ENCODE results near the gene ART5. TPM values are rescaled to one million over a fixed set of nuclear protein-coding genes. Genes with fewer than 3 reads are reported as not detected.
"Not testable (repeated sequence)": the region's sequence is repeated elsewhere in the genome, so short reads cannot be mapped to it uniquely, and the experiment has no call there.

Gene ART5
- polyA plus RNA-seq, 1 donor (not counting 4 experiments of a cell fraction or from before 2014, with no cell fraction given) = not detected

- Histone ChIP-seq H3K4me3 (ENCODE audit: control insufficient read depth in 2 of 3, extremely low read depth in 1 of 3, insufficient read depth in 2 of 3, low read depth in 1 of 3, low read length in 3 of 3) (no peak overlapping the region), H4K20me1 (ENCODE audit: control insufficient read depth, extremely low read depth, insufficient read depth, low read length) (no peaks in the 10 kb centered on the region), H3K4me2 (ENCODE audit: control insufficient read depth, extremely low read depth, insufficient read depth, low read depth, low read length) (no peak overlapping the region), H3K36me3 (ENCODE audit: control insufficient read depth in 2 of 2, extremely low read depth in 1 of 2, insufficient read depth in 2 of 2, low read length in 2 of 2) (peaks cover 0 to 3% of the 10 kb centered on the region in 2 experiments), H3K4me1 (ENCODE audit: control insufficient read depth, extremely low read depth, insufficient read depth, low read length) (no peaks in the 10 kb centered on the region), H2AFZ (ENCODE audit: control insufficient read depth, low read length) (no peak overlapping the region), H3K9me1 (ENCODE audit: control insufficient read depth, extremely low read depth, insufficient read depth, low read length) (no peaks in the 10 kb centered on the region), H3K27me3 (ENCODE audit: control insufficient read depth, extremely low read depth, insufficient read depth, low read length) (peaks cover 4% of the 10 kb centered on the region), H3K27ac (ENCODE audit: control insufficient read depth, insufficient read depth, low read length) (no peak overlapping the region), H3K79me2 (ENCODE audit: control insufficient read depth, insufficient read depth, low read length) (no peaks in the 10 kb centered on the region), H3K9me3 (ENCODE audit: control insufficient read depth, low read depth, low read length) (no peaks in the 10 kb centered on the region), H3K9ac (ENCODE audit: control insufficient read depth, extremely low read depth, insufficient read depth, low read length) (no peak overlapping the region)
- dilution Hi-C loops (cut with MboI; ENCODE audit: extremely low pct_ligation_motif_present, low sequenced_read_pairs) = no loop called here
- DNase-seq (ENCODE audit: low read depth, low spot score) (no peak), FAIRE-seq (no peak)
- TF ChIP-seq CTCF (optimal IDR thresholded peaks at IDR 0.05 in 1 of 3, IDR thresholded peaks at IDR 0.05 in 1 of 3, conservative IDR thresholded peaks at IDR 0.05 in 1 of 3; ENCODE audit: extremely low read depth in 1 of 3, insufficient read depth in 2 of 3, low read length in 3 of 3) (no peak), EZH2 (IDR thresholded peaks at IDR 0.05; ENCODE audit: low read length) (no peak)
Measured at GRCh38 chr11:3659595-3660515, 18.1 kb upstream of the ART5 start.

- dilution Hi-C loops (cut with MboI; ENCODE audit: extremely low pct_ligation_motif_present, low sequenced_read_pairs) = no loop called here
- Histone ChIP-seq H3K4me2 (ENCODE audit: control insufficient read depth, extremely low read depth, insufficient read depth, low read depth, low read length) (no peak overlapping the region), H3K9me3 (ENCODE audit: control insufficient read depth, low read depth, low read length) (no peaks in the 10 kb centered on the region), H3K9ac (ENCODE audit: control insufficient read depth, extremely low read depth, insufficient read depth, low read length) (no peak overlapping the region), H2AFZ (ENCODE audit: control insufficient read depth, low read length) (no peak overlapping the region), H3K4me3 (ENCODE audit: control insufficient read depth in 2 of 3, extremely low read depth in 1 of 3, insufficient read depth in 2 of 3, low read depth in 1 of 3, low read length in 3 of 3) (no peak overlapping the region), H4K20me1 (ENCODE audit: control insufficient read depth, extremely low read depth, insufficient read depth, low read length) (no peaks in the 10 kb centered on the region), H3K36me3 (ENCODE audit: control insufficient read depth in 2 of 2, extremely low read depth in 1 of 2, insufficient read depth in 2 of 2, low read length in 2 of 2) (no peaks in the 10 kb centered on the region), H3K4me1 (ENCODE audit: control insufficient read depth, extremely low read depth, insufficient read depth, low read length) (no peaks in the 10 kb centered on the region), H3K9me1 (ENCODE audit: control insufficient read depth, extremely low read depth, insufficient read depth, low read length) (no peaks in the 10 kb centered on the region), H3K27ac (ENCODE audit: control insufficient read depth, insufficient read depth, low read length) (no peak overlapping the region), H3K79me2 (ENCODE audit: control insufficient read depth, insufficient read depth, low read length) (no peaks in the 10 kb centered on the region), H3K27me3 (ENCODE audit: control insufficient read depth, extremely low read depth, insufficient read depth, low read length) (peaks cover 7% of the 10 kb centered on the region)
- DNase-seq (ENCODE audit: low read depth, low spot score) (no peak), FAIRE-seq (no peak)
- no peak for TF ChIP-seq CTCF (optimal IDR thresholded peaks at IDR 0.05 in 1 of 3, IDR thresholded peaks at IDR 0.05 in 1 of 3, conservative IDR thresholded peaks at IDR 0.05 in 1 of 3; ENCODE audit: extremely low read depth in 1 of 3, insufficient read depth in 2 of 3, low read length in 3 of 3)
- TF ChIP-seq EZH2 (IDR thresholded peaks at IDR 0.05; ENCODE audit: low read length) = no peak
Measured at GRCh38 chr11:3658252-3658651, 16.5 kb upstream of the ART5 start.

GRCh38 chr11:3657331-3657730 lies 15.5 kb upstream of the ART5 start:
- H3K9me3 ChIP-seq (ENCODE audit: control insufficient read depth, low read depth, low read length); H3K36me3 ChIP-seq (ENCODE audit: control insufficient read depth in 2 of 2, extremely low read depth in 1 of 2, insufficient read depth in 2 of 2, low read length in 2 of 2); H3K79me2 ChIP-seq (ENCODE audit: control insufficient read depth, insufficient read depth, low read length); H3K4me1 ChIP-seq (ENCODE audit: control insufficient read depth, extremely low read depth, insufficient read depth, low read length); H3K9me1 ChIP-seq (ENCODE audit: control insufficient read depth, extremely low read depth, insufficient read depth, low read length); H4K20me1 ChIP-seq (ENCODE audit: control insufficient read depth, extremely low read depth, insufficient read depth, low read length); H3K9ac ChIP-seq (ENCODE audit: control insufficient read depth, extremely low read depth, insufficient read depth, low read length); FAIRE-seq; H2AFZ ChIP-seq (ENCODE audit: control insufficient read depth, low read length); H3K4me3 ChIP-seq (ENCODE audit: control insufficient read depth in 2 of 3, extremely low read depth in 1 of 3, insufficient read depth in 2 of 3, low read depth in 1 of 3, low read length in 3 of 3); dilution Hi-C loops (cut with MboI; ENCODE audit: extremely low pct_ligation_motif_present, low sequenced_read_pairs); H3K27me3 ChIP-seq (ENCODE audit: control insufficient read depth, extremely low read depth, insufficient read depth, low read length); DNase-seq (ENCODE audit: low read depth, low spot score); H3K27ac ChIP-seq (ENCODE audit: control insufficient read depth, insufficient read depth, low read length); H3K4me2 ChIP-seq (ENCODE audit: control insufficient read depth, extremely low read depth, insufficient read depth, low read depth, low read length): not testable (repeated sequence)

Data from keratinocyte (primary cell).